ENCODE measurements around the gene TCEANC.
"Not testable (repeated sequence)": the region's sequence is repeated elsewhere in the genome, so short reads cannot be mapped to it uniquely, and the experiment has no call there.

The TCEANC gene

DNA sequence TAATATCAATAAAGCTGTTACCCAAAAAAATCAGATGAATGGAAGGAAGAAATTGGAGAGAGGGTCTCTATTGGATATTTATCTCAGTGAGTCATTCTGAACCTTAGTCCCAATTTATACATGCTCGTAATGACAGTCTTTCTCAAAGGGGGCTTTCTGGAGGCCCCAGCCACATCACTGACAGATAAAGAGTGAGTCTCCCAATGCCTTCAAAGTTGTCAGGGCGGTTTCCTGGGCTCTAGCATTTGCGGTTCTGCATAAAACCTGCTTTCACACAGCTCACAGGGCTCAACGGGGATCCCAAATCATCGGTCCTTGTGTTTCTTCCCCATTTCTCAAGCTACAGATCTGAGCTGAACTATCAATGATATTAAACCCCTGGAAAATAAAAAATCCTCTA lies 17.3 kb downstream of the TCEANC start:
- Mint-ChIP-seq H3K4me1 (ENCODE audit: low read depth) (peaks cover 14% of the 10 kb centered on the region), H3K27me3 (no peaks in the 10 kb centered on the region), H3K27ac (no peak overlapping the region), H3K9me3 (ENCODE audit: low read depth) (no peaks in the 10 kb centered on the region), H3K4me3 (no peak overlapping the region), H3K36me3 (peaks cover 2% of the 10 kb centered on the region)

GRCh38 chrX:13673016-13673415 lies 20.1 kb downstream of the TCEANC start:
- Mint-ChIP-seq H3K27ac (no peak overlapping the region), H3K36me3 (peaks cover 2% of the 10 kb centered on the region), H3K27me3 (no peaks in the 10 kb centered on the region), H3K4me3 (no peak overlapping the region), H3K9me3 (ENCODE audit: low read depth) (no peaks in the 10 kb centered on the region), H3K4me1 (ENCODE audit: low read depth) (peaks cover 12% of the 10 kb centered on the region)

DNA sequence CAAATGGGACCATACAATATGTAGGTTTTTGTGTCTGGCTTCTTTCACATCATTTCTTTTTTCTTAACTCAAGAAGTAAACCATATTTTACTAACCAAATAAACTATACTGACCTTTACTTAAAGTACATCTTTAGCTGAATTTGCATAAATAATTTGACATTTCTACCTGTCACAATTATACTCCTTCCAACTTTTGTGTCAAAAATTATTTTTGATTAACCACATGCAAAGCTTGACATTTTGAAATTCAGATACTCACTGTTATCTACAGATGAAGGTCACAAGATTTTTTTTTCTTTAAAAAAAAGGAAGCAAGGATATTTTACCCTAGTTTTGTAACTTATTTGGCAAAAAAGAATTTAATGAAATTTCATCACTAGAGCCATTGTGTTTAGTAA lies 23.9 kb downstream of the TCEANC start:
- H3K9me3 Mint-ChIP-seq (ENCODE audit: low read depth) = no peaks in the 10 kb centered on the region
- no peaks in the 10 kb centered on the region for H3K36me3 Mint-ChIP-seq
- H3K4me1 Mint-ChIP-seq (ENCODE audit: low read depth) = no peaks in the 10 kb centered on the region
- H3K4me3 Mint-ChIP-seq = no peak overlapping the region
- no peaks in the 10 kb centered on the region for H3K27me3 Mint-ChIP-seq
- no peak overlapping the region for H3K27ac Mint-ChIP-seq

DNA sequence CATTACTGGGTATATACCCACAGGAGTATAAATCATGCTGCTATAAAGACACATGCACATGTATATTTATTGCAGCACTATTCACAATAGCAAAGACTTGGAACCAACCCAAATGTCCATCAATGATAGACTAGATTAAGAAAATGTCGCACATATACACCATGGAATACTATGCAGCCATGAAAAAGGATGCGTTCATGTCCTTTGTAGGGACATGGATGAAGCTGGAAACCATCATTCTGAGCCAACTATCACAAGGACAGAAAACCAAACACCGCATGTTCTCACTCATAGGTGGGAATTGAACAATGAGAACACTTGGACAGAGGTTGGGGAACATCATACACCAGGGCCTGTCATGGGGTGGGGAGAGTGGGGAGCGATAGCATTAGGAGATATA lies 26.8 kb downstream of the TCEANC start:
- H3K36me3 Mint-ChIP-seq = not testable (repeated sequence)

DNA sequence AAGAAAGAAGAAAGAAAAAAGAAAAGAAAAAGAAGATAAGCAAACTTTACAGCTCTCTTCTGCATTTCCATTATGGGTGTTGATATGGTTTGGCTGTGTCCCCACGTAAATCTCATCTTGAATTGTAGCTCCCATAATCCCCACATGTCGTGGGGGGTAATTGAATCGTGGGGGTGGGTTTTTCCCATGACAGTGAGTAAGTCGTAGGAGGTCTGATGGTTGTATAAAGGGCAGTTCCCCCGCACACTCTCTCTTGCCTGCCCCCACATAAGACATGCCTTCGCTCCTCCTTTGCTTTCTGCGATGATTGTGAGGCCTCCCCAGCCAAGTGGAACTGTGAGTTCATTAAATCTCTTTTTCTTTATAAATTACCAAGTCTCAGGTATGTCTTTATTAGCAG lies 28.7 kb downstream of the TCEANC start:
- Mint-ChIP-seq H3K4me3 (no peak overlapping the region), H3K9me3 (ENCODE audit: low read depth) (no peaks in the 10 kb centered on the region), H3K27me3 (no peaks in the 10 kb centered on the region), H3K27ac (no peak overlapping the region), H3K4me1 (ENCODE audit: low read depth) (peaks cover 8% of the 10 kb centered on the region), H3K36me3 (no peaks in the 10 kb centered on the region)

More for the DNA sequence above, 26.8 kb downstream of the TCEANC start:
- H3K9me3 Mint-ChIP-seq (ENCODE audit: low read depth); H3K27me3 Mint-ChIP-seq; H3K4me3 Mint-ChIP-seq; H3K27ac Mint-ChIP-seq; H3K4me1 Mint-ChIP-seq (ENCODE audit: low read depth): not testable (repeated sequence)

DNA sequence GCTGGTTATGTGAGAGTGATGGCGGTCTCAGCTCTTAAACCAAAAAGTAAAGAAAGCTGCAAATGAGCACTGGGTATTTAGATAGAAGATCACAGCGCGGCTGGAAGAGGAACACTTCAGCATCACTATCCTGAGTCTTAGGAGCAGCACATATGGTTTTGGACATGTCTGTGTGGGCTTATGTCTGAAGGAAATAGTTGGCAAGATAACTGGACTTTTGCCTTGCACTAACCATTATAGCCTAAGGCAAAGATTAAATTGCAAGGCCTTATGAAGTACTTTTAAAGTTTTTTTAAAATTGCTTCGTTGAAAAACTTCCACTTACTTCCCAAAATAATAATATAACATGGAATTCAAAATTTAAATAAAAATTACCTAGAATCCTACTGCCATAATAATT lies 31.4 kb downstream of the TCEANC start:
- H3K36me3 Mint-ChIP-seq = no peaks in the 10 kb centered on the region
- no peak overlapping the region for H3K4me3 Mint-ChIP-seq
- peaks cover 26% of the 10 kb centered on the region for H3K4me1 Mint-ChIP-seq (ENCODE audit: low read depth)
- H3K27ac Mint-ChIP-seq = no peak overlapping the region
- H3K27me3 Mint-ChIP-seq = no peaks in the 10 kb centered on the region
- H3K9me3 Mint-ChIP-seq (ENCODE audit: low read depth) = no peaks in the 10 kb centered on the region

DNA sequence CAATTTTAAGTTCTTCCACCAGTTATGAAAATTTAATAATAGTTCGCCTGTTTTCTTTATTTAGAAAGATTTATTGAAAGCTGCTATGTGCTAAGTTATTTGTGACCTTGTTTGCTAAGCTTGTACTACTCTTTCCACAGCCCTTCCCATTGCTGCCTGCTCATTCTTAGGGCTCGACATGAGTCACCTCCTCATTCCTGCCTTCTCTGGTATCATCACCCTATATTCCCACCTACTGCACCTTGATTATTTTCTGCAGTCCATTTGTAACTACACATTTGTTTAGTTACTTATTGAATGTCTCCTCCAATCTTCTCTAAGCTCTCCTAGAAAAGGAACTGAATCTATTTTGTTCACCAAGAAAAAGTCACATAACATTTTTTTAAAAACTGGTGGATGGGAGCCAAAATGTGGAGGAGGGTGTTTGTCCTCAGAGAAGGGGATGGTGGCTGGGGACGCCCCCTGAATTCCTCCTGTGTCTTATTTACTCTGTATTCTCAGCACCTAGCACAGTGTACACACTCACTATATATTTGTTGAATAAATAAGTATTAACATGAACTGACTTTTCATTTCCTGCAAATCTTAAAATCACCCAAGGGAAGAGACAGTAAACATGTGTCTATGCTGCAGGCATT lies 32.3 kb downstream of the TCEANC start:
- Mint-ChIP-seq H3K4me3 (no peak overlapping the region), H3K27me3 (no peaks in the 10 kb centered on the region), H3K9me3 (ENCODE audit: low read depth) (no peaks in the 10 kb centered on the region), H3K4me1 (ENCODE audit: low read depth) (peaks cover 31% of the 10 kb centered on the region), H3K27ac (no peak overlapping the region), H3K36me3 (no peaks in the 10 kb centered on the region)

DNA sequence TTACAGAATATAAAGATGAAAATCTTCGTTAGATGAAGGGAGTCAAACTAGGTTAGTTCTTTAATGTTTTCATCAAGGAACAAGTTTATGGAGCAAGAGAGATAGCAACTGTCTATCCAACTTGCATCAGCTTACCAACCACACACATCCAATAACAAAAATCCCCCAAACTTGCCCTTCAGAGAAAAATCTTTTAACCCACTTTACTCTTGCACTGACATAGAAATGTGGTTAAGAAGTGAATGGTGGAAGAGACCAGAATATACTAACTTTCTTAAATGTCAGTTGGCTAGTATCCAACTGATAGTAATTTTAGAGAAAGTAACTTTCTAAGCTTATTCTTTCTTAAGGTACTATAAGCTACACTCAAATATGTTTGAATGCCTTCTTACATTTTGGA lies 34.3 kb downstream of the TCEANC start:
- H3K4me3 Mint-ChIP-seq = no peak overlapping the region
- H3K27me3 Mint-ChIP-seq = no peaks in the 10 kb centered on the region
- peak overlapping the region; percentile 94 for H3K27ac Mint-ChIP-seq
- H3K4me1 Mint-ChIP-seq (ENCODE audit: low read depth) = peaks cover 45% of the 10 kb centered on the region
- no peaks in the 10 kb centered on the region for H3K36me3 Mint-ChIP-seq
- no peaks in the 10 kb centered on the region for H3K9me3 Mint-ChIP-seq (ENCODE audit: low read depth)

DNA sequence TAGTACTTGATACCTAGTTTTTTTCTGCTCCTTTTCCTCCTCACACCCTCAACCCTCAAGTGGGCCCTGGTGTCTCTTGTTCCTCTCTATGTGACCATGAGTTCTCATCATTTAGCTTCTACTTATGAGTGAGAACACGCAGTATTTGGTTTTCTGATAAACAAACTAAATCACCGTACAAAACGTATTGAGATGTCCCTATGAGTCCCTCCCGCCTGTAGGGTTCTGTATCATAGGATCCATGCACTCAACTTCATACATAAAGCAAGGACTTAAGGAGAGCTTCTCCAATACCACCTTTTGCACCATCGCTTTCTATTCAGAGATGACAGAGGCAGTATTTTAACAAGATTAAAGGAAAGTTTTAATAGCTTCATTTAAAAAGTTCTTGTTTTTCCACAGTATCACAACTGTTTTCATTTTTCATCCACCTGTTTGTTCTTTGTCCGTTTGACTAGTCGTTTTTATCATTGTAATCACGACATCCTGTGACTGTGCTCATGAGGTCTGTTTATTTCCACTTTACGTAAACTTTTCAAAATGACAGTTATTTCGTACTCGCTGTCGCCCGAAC lies 35.5 kb downstream of the TCEANC start:
- H3K27ac Mint-ChIP-seq = peak overlapping the region; percentile 94
- no peaks in the 10 kb centered on the region for H3K36me3 Mint-ChIP-seq
- H3K4me3 Mint-ChIP-seq = peak overlapping the region; percentile 95
- H3K9me3 Mint-ChIP-seq (ENCODE audit: low read depth) = no peaks in the 10 kb centered on the region
- H3K4me1 Mint-ChIP-seq (ENCODE audit: low read depth) = peaks cover 57% of the 10 kb centered on the region
- no peaks in the 10 kb centered on the region for H3K27me3 Mint-ChIP-seq

DNA sequence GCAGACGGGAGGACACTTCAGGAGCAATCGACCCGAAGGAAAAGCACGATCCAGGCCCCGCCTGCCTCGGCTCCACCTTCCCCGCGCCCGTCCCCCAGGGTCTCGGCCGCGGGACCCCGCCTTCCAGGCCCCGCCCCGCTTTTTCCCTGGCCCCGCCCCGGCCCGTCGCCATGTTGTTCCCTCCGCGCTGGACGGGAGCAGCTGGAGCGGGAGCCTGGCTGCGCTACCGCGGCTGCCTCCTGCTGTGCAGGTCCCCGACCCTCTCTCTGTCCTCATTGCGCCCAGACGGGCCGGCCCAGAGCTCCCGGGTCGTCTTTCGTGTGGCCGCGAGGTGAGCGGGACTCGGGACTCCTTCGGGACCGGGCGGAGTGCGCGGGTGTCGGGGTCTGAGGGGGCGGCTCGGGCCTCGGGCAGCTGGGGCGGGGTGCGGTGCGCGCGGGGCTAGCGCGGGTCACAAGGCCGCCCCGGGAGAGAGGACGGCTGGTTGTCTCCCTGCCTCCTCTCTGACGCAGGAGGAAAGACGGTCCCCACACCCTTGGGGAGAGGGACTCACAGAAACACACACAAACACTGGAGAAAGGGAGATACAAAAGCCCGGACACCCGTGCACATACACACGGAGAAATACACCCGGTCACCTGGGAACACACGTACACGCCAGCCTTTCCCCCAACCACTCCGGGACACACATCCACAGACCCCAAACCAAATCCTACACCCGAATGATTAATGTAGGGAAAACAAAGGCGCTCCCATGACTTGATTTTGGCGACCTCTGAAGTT lies 36.2 kb downstream of the TCEANC start, which contains the start of gene RAB9A:
Gene RAB9A, plus strand, starts transcription at position 171 of the 783 bp plus-strand sequence. CDS start 19,619 bp downstream, outside the sequence.
- no peaks in the 10 kb centered on the region for H3K36me3 Mint-ChIP-seq
- peak within 1 kb of the TSS; percentile 94 for H3K27ac Mint-ChIP-seq
- peak within 1 kb of the TSS; percentile 95 for H3K4me3 Mint-ChIP-seq
- no peaks in the 10 kb centered on the region for H3K27me3 Mint-ChIP-seq
- H3K4me1 Mint-ChIP-seq (ENCODE audit: low read depth) = peaks cover 64% of the 10 kb centered on the region
- no peaks in the 10 kb centered on the region for H3K9me3 Mint-ChIP-seq (ENCODE audit: low read depth)

DNA sequence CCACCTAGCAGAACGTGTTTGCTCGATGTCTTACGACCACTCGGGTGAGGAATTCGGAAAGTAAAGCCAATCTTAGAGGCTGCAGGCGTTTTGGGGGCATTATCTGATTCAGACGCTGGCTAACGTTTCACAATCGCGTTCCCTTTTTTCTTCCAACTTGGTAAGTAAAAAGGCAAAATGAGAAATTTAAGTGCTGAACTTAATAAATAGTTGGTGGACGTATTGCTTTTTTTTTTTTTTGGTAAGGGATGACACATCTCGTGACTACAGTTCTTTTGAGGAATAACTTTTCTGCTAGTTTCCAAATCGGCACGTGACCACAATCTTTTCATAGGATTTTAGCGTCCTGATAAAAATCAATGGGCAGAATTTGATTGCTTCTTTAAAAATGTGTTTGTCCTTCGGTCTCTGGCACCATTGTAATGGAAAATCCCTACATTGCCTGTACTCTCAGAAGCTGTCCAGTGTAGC lies 36.8 kb downstream of the TCEANC start:
- no peaks in the 10 kb centered on the region for H3K36me3 Mint-ChIP-seq
- H3K9me3 Mint-ChIP-seq (ENCODE audit: low read depth) = no peaks in the 10 kb centered on the region
- H3K27me3 Mint-ChIP-seq = no peaks in the 10 kb centered on the region
- H3K4me1 Mint-ChIP-seq (ENCODE audit: low read depth) = peaks cover 67% of the 10 kb centered on the region
- peak overlapping the region; percentile 83 for H3K27ac Mint-ChIP-seq
- H3K4me3 Mint-ChIP-seq = peak overlapping the region; percentile 95

GRCh38 chrX:13690836-13691235 lies 37.9 kb downstream of the TCEANC start:
- Mint-ChIP-seq H3K27ac (peak overlapping the region; percentile 83), H3K4me3 (peak overlapping the region; percentile 95), H3K36me3 (no peaks in the 10 kb centered on the region), H3K9me3 (ENCODE audit: low read depth) (no peaks in the 10 kb centered on the region), H3K27me3 (no peaks in the 10 kb centered on the region), H3K4me1 (ENCODE audit: low read depth) (peaks cover 69% of the 10 kb centered on the region)

DNA sequence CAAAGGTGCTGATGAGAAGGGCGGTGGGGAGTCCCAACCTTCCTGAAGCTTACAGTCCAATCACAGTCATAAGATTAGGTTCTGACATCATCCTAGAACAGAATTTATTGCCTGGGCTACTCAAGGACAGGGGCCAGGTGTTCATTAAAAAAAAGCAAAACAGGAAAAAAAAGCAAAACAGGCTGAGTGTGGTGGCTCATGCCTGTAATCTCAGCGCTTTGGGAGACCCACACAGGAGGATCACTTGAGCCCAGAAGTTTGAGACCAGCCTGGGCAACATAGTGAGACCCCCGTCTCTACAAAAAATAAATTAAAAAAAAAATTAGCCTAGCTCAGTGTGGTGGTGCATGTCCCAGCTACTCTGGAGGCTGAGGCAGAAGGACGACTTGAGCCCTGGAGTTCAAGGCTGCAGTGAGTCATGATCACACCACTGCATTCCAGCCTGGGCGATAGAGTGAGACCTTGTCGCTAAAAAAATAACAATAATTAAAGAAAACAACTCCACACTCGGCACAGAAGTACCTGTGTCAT lies 39.0 kb downstream of the TCEANC start:
- Mint-ChIP-seq H3K4me1 (ENCODE audit: low read depth) (peaks cover 73% of the 10 kb centered on the region), H3K9me3 (ENCODE audit: low read depth) (no peaks in the 10 kb centered on the region), H3K27me3 (no peaks in the 10 kb centered on the region), H3K36me3 (no peaks in the 10 kb centered on the region), H3K27ac (peak overlapping the region; percentile 78), H3K4me3 (no peak overlapping the region)

- H3K4me3 Mint-ChIP-seq = peak overlapping the region; percentile 42
- H3K9me3 Mint-ChIP-seq (ENCODE audit: low read depth) = no peaks in the 10 kb centered on the region
- peaks cover 73% of the 10 kb centered on the region for H3K4me1 Mint-ChIP-seq (ENCODE audit: low read depth)
- no peaks in the 10 kb centered on the region for H3K27me3 Mint-ChIP-seq
- no peaks in the 10 kb centered on the region for H3K36me3 Mint-ChIP-seq
- peak overlapping the region; percentile 78 for H3K27ac Mint-ChIP-seq
Measured at GRCh38 chrX:13692771-13693231, 39.9 kb downstream of the TCEANC start.
